IMR-90 (cell line): Measurements from ENCODE around the gene AQP7.
A peak's percentile ranks its signal among the peaks of the same experiment; 100 is the strongest.

Source experiments
- CEBPB ChIP-seq: IDR thresholded peaks from 2 replicates; pipeline ENCODE4 v1.6.1; 2012; ENCODE audit warnings: low read depth, low read length, improper control_type of control experiment
- FOS ChIP-seq: fragments of 150-350 bp; IDR thresholded peaks from 2 replicates; pipeline ENCODE4 v1.6.1; 2016; ENCODE audit warnings: low read depth, low read length
- MAZ ChIP-seq: IDR thresholded peaks from 2 replicates; pipeline ENCODE4 v1.6.1; 2012; ENCODE audit warnings: low read depth, mild to moderate bottlenecking, low read length, improper control_type of control experiment, moderate library complexity, borderline replicate concordance
- POLR2A ChIP-seq: IDR thresholded peaks from 2 replicates; pipeline ENCODE4 v1.6.1; 2012; ENCODE audit warnings: mild to moderate bottlenecking, low read depth, low read length
- RAD21 ChIP-seq: IDR thresholded peaks from 2 replicates; pipeline ENCODE4 v1.6.1; 2012; ENCODE audit warnings: low read length, improper control_type of control experiment
- RCOR1 ChIP-seq: IDR thresholded peaks from 2 replicates; pipeline ENCODE4 v1.6.1; 2012; ENCODE audit warnings: mild to moderate bottlenecking, low read length, improper control_type of control experiment; ENCODE audit not compliant: insufficient replicate concordance
- SMC3 ChIP-seq: fragments of 150-350 bp; IDR thresholded peaks from 2 replicates; pipeline ENCODE4 v1.6.1; 2016; ENCODE audit warnings: low read depth, mild to moderate bottlenecking, antibody characterized with exemption, low read length, moderate library complexity
- TF ChIP-seq, protein P1 (sequence below): conservative IDR thresholded peaks from 2 replicates; pipeline ENCODE4 v1.5.1; 2012; ENCODE audit warnings: mild to moderate bottlenecking, low read depth, low read length, improper control_type of control experiment
- TF ChIP-seq, protein P2 (sequence below): fragments of 150-350 bp; IDR thresholded peaks from 2 replicates; pipeline ENCODE4 v1.6.1; 2017; ENCODE audit warnings: mild to moderate bottlenecking, antibody characterized with exemption, low read length, low read depth

DNA sequence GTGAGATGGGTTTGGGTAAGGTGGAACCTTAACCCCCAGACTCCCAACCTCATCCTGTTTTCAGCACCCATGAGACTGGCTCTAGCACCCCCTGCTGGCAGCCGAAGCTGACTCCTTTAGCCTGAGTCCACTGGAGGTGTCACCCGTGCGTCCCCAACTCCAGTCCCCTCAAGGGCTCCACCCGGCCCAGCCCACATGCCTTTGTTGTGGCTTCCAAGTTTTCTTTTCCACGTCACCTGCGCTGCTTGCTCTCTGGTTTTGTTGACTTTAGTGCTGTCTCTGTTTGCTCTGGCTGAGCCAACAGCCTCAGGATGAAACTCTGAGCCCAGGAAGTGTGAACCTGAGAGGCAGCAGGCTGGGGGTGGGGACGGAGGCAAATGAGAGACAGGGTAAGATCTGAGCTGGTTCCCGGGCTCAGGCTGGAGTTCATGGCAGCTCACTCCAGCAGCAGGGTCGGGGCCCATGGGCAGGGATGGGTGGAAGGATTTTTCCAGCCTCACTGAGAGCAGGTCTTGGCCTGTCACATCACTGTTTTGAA, 13.2 kb upstream of the AQP7 start:
- TF ChIP-seq POLR2A = no peak
- TF ChIP-seq MAZ = no peak
- peak; percentile 58 for TF ChIP-seq RAD21
- TF ChIP-seq, protein P1, sequence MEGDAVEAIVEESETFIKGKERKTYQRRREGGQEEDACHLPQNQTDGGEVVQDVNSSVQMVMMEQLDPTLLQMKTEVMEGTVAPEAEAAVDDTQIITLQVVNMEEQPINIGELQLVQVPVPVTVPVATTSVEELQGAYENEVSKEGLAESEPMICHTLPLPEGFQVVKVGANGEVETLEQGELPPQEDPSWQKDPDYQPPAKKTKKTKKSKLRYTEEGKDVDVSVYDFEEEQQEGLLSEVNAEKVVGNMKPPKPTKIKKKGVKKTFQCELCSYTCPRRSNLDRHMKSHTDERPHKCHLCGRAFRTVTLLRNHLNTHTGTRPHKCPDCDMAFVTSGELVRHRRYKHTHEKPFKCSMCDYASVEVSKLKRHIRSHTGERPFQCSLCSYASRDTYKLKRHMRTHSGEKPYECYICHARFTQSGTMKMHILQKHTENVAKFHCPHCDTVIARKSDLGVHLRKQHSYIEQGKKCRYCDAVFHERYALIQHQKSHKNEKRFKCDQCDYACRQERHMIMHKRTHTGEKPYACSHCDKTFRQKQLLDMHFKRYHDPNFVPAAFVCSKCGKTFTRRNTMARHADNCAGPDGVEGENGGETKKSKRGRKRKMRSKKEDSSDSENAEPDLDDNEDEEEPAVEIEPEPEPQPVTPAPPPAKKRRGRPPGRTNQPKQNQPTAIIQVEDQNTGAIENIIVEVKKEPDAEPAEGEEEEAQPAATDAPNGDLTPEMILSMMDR = peak; percentile 67
- TF ChIP-seq CEBPB = no peak
- TF ChIP-seq, protein P2, sequence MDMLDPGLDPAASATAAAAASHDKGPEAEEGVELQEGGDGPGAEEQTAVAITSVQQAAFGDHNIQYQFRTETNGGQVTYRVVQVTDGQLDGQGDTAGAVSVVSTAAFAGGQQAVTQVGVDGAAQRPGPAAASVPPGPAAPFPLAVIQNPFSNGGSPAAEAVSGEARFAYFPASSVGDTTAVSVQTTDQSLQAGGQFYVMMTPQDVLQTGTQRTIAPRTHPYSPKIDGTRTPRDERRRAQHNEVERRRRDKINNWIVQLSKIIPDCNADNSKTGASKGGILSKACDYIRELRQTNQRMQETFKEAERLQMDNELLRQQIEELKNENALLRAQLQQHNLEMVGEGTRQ = no peak
- peak; percentile 58 for TF ChIP-seq SMC3
- no peak for TF ChIP-seq FOS
- TF ChIP-seq RCOR1 = no peak
